DMS 273 treated with DMSO at 0.1 percent for 48 hours (cell line): ENCODE measurements around the gene CRABP2.

ENCODE experiments used
- DNase-seq: peaks from one replicate; lab custom pipeline; 2025; lab: John Stamatoyannopoulos, UW

Gene CRABP2

DNA sequence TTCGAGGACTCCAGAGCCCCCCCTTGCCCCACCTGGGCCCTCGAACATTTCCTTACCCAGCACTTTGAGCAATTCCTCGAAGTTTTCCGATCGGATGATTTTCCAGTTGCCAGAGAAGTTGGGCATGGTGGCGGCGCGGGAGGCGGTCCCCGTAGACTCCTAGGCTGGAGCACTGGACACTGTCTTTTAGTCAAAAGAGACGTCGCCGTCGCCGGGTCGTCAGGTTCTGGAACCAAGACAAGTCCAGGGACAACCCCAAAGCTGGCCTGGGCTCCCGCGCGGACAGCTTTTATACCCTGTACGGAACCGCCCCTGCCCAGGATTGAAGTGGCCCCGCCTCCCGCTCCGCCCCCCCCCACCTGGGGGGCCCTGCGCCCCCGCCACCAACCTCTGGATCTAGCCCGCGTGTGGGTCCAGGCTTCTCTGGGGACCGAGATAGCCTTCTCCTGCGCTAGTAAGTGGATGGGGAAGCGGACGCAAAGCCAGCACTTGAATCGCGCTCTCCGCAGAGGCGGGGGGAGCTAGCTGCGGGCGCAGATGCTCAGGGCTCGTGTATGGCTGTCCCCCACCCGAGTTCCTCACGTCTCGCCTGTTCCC, at the start of gene CRABP2:
Gene CRABP2 (minus strand): TSS at position 263 of the 597 bp plus-strand sequence. CDS start 137 bp downstream, at position 126.
- no peak for DNase-seq

GRCh38 chr1:156754219-156754618, 48.8 kb upstream of the CRABP2 start:
- DNase-seq: peak; percentile 56

- DNase-seq: no peak
These were observed 47.6 kb upstream of the CRABP2 start for GRCh38 chr1:156752843-156753482.

- DNase-seq: peak; percentile 81
These were observed 46.5 kb upstream of the CRABP2 start for GRCh38 chr1:156751757-156752481.

DNA sequence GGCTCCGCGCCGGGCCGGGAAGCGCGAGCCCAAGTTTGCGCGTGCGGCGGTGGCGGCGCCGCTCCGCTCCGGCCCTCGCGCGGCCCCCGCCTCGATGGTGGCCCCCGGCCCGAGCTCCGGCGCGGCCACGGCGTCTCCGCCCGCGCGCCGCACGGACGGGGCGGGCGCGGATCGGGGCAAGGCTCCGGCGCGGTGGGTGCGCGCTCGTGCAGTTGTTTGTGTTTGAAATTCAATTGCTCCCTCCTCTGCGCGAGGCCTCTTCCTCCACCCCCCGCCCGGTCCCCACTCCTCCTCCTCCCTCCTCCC, 46.0 kb upstream of the CRABP2 start, which contains the start of gene HDGF:
Gene HDGF (minus strand): TSS at position 225 of the 306 bp plus-strand sequence. CDS start 246 bp downstream, outside the sequence.
- DNase-seq: no peak

- DNase-seq: no peak
These were observed 45.5 kb upstream of the CRABP2 start for GRCh38 chr1:156750711-156751450.

- no peak for DNase-seq
These were observed 44.8 kb upstream of the CRABP2 start for GRCh38 chr1:156750191-156750672.

DNA sequence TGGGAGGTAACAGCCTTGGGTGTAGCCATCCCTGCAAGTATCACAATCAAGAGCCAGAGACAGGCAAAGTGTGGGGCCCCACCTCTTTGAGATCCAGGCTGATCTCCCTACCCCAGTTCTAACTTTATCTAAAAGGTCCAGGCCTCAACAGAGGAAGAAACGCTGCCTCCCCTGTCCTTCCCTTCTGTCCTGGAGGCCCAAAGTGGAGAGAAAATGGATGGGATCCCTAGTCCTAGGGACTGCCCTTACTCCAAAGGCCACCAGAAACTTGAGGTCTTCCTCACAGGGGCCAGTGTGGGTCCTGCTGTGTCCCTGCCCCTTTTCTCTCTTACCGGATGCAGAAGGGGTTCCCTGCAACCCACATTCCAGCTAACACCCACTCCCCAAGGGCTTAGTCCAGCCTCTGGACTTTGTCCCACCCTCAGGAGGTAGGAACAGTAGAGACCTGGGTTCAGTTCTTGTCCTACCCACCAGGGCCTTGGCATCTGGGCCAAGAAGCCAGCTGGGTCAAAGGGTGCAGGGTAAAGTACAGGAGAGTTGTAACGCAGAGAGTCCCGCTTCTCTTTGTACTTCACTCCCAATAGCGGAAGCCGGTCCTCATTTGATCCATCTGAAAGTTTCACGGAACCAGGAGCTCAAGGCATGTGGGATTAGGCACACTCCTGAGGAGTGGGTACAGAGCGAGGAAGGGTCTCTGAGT, 44.2 kb upstream of the CRABP2 start:
- no peak for DNase-seq

DNA sequence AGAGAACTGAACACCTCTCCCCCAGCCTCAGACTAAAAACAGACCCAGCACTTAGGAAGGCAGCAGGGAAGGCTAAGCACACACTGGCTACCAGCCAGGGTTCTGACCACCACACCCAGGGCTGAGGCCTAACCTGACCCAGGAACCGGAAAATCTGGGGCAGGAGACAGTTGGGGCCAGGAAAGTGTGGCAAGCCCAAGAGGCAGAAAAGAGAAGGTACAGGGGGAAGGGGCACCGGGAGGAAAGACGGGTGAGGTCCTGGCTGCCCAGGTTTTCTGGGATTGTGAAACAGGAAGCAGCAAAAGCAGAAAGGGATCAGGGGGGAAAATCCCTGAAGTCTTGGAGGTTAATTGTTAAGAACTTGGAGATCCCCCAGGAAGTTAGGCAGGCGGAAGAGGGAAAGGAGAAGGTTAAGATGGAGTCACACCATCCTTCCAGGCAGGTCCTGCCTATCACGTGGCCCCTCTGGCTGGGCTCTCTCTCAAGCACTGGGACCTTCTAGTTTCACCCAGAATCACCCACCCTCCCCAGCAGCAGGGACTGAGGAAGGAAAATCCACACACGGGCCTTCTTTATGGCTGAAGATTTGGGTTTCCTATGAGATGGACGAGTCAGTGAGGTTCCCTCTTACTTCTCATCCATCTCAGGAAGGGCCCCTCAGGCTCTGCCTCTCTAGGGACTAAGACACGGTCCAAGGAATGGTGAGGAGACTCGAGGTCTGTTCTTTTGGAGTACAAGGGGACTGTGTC, 43.5 kb upstream of the CRABP2 start:
- no peak for DNase-seq

GRCh38 chr1:156747742-156748669, 42.6 kb upstream of the CRABP2 start:
- DNase-seq: no peak

GRCh38 chr1:156746728-156747631, 41.6 kb upstream of the CRABP2 start:
- DNase-seq: no peak

- no peak for DNase-seq
These were observed 41.0 kb upstream of the CRABP2 start for GRCh38 chr1:156746406-156746727.

- no peak for DNase-seq
These were observed 40.5 kb upstream of the CRABP2 start for GRCh38 chr1:156745881-156746280.

DNA sequence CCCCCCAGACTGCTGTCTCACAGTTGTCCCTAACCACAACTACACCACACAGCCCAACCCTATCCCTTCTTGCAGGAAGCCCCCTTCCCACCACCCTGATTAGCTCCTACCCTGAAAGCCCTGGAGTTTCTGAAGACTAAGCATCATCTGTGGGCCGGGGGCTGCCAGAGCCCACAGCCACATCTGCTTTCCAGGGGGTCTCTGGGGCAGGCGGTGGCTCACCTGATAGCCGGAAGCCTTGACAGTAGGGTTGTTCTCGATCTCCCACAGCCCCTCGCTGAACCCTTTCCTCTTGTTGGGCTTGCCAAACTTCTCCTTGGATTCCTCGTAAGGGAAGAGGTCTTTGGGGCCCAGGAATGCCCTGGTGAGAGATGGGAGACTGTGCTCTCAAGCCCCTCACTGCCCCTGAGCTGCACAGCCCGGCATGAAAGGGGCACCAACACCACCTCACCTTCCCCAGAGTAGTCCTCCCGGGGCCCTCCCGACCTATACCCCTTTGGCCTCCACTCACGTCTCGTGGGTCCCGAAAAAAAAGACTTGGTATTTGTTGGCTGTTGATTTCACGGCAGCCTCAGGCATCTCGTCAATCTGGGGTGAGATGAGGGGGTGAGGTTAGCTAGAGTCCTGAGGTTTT, 39.5 kb upstream of the CRABP2 start:
- no peak for DNase-seq

- DNase-seq: no peak
These were observed 39.0 kb upstream of the CRABP2 start for GRCh38 chr1:156744344-156744743.

GRCh38 chr1:156743367-156744302, 38.3 kb upstream of the CRABP2 start:
- no peak for DNase-seq

- no peak for DNase-seq
These were observed 37.4 kb upstream of the CRABP2 start for GRCh38 chr1:156742801-156743200.
